Measurements from ENCODE around the gene ZNF565. TPM values are rescaled to one million over a fixed set of nuclear protein-coding genes. Genes with fewer than 3 reads are reported as not detected.
A peak's percentile ranks its signal among the peaks of the same experiment; 100 is the strongest.

ZNF565 gene
- total and polyA plus RNA-seq, 2 of the 13 experiments (the other 11 are each of a cell fraction or from before 2014, with no cell fraction given) = 1.8 to 5.2 TPM

GRCh38 chr19:36214386-36215275 is at the start of gene ZNF565, which contains the start of gene ZNF146 (continued):
- no peak for TF ChIP-seq GTF3A (CRISPR knock-in tag; conservative IDR thresholded peaks at IDR 0.05)
- TF ChIP-seq PITX1 (CRISPR knock-in tag; IDR thresholded peaks at IDR 0.05) = 0 out of 2 replicates have a peak, but pooled peaks have one; percentile 7
- peak; percentile 72; the same call in 1 of the 2 replicates for TF ChIP-seq KDM5B (CRISPR knock-in tag; IDR thresholded peaks at IDR 0.05; ENCODE audit: borderline replicate concordance)
- TF ChIP-seq ZNF773 (CRISPR knock-in tag; IDR thresholded peaks at IDR 0.05; ENCODE audit: borderline replicate concordance) = peak; percentile 69; the same call in 1 of the 2 replicates
- TF ChIP-seq ZBTB49 (CRISPR knock-in tag; IDR thresholded peaks at IDR 0.05; ENCODE audit: borderline replicate concordance) = no peak
- no peak for TF ChIP-seq TMF1 (CRISPR knock-in tag; IDR thresholded peaks at IDR 0.05; ENCODE audit: low read depth)
- no peak for TF ChIP-seq ZNF747 (CRISPR knock-in tag; IDR thresholded peaks at IDR 0.05; ENCODE audit: borderline replicate concordance)
- TF ChIP-seq, protein P1, sequence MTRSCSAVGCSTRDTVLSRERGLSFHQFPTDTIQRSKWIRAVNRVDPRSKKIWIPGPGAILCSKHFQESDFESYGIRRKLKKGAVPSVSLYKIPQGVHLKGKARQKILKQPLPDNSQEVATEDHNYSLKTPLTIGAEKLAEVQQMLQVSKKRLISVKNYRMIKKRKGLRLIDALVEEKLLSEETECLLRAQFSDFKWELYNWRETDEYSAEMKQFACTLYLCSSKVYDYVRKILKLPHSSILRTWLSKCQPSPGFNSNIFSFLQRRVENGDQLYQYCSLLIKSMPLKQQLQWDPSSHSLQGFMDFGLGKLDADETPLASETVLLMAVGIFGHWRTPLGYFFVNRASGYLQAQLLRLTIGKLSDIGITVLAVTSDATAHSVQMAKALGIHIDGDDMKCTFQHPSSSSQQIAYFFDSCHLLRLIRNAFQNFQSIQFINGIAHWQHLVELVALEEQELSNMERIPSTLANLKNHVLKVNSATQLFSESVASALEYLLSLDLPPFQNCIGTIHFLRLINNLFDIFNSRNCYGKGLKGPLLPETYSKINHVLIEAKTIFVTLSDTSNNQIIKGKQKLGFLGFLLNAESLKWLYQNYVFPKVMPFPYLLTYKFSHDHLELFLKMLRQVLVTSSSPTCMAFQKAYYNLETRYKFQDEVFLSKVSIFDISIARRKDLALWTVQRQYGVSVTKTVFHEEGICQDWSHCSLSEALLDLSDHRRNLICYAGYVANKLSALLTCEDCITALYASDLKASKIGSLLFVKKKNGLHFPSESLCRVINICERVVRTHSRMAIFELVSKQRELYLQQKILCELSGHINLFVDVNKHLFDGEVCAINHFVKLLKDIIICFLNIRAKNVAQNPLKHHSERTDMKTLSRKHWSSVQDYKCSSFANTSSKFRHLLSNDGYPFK (CRISPR knock-in tag; IDR thresholded peaks at IDR 0.05; ENCODE audit: borderline replicate concordance) = peak; percentile 91; the same call in 1 of the 2 replicates
- TF ChIP-seq ZNF839 (CRISPR knock-in tag; IDR thresholded peaks at IDR 0.05; ENCODE audit: borderline replicate concordance) = no peak; the same call in 1 of the 2 replicates
- no peak for TF ChIP-seq MIER3 (CRISPR knock-in tag; IDR thresholded peaks at IDR 0.05; ENCODE audit: borderline replicate concordance)
- TF ChIP-seq ZNF777 (CRISPR knock-in tag; IDR thresholded peaks at IDR 0.05) = peak; percentile 11; the same call in 1 of the 2 replicates
- TF ChIP-seq SRSF9 (IDR thresholded peaks at IDR 0.05; ENCODE audit: borderline replicate concordance, insufficient read depth, low read depth, low read length, poor library complexity, severe bottlenecking) = no peak
- peak; percentile 55; the same call in 1 of the 2 replicates for TF ChIP-seq RFXAP (CRISPR knock-in tag; IDR thresholded peaks at IDR 0.05; ENCODE audit: borderline replicate concordance)
- TF ChIP-seq GFI1 (CRISPR knock-in tag; IDR thresholded peaks at IDR 0.05; ENCODE audit: borderline replicate concordance) = no peak; the same call in none of the 2 replicates
- TF ChIP-seq, protein P2, sequence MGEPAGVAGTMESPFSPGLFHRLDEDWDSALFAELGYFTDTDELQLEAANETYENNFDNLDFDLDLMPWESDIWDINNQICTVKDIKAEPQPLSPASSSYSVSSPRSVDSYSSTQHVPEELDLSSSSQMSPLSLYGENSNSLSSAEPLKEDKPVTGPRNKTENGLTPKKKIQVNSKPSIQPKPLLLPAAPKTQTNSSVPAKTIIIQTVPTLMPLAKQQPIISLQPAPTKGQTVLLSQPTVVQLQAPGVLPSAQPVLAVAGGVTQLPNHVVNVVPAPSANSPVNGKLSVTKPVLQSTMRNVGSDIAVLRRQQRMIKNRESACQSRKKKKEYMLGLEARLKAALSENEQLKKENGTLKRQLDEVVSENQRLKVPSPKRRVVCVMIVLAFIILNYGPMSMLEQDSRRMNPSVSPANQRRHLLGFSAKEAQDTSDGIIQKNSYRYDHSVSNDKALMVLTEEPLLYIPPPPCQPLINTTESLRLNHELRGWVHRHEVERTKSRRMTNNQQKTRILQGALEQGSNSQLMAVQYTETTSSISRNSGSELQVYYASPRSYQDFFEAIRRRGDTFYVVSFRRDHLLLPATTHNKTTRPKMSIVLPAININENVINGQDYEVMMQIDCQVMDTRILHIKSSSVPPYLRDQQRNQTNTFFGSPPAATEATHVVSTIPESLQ (CRISPR knock-in tag; conservative IDR thresholded peaks at IDR 0.05) = no peak
- no peak for TF ChIP-seq ZNF232 (CRISPR knock-in tag; IDR thresholded peaks at IDR 0.05; ENCODE audit: borderline replicate concordance)
- peak; percentile 82; the same call in 1 of the 2 replicates for TF ChIP-seq DNMT3B (CRISPR knock-in tag; conservative IDR thresholded peaks at IDR 0.05)
- no peak for TF ChIP-seq ZIK1 (CRISPR knock-in tag; IDR thresholded peaks at IDR 0.05; ENCODE audit: borderline replicate concordance, low read depth)
- TF ChIP-seq, protein P3, sequence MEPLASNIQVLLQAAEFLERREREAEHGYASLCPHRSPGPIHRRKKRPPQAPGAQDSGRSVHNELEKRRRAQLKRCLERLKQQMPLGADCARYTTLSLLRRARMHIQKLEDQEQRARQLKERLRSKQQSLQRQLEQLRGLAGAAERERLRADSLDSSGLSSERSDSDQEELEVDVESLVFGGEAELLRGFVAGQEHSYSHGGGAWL (CRISPR knock-in tag; IDR thresholded peaks at IDR 0.05) = peak; percentile 2; the same call in 1 of the 2 replicates
- no peak for TF ChIP-seq PPARG (CRISPR knock-in tag; conservative IDR thresholded peaks at IDR 0.05)

All from HepG2 (cell line).